Progenitor cell of endocrine pancreas (in vitro differentiated cells): ENCODE data around the gene ALPI. TPM values are rescaled to one million over a fixed set of nuclear protein-coding genes. Genes with fewer than 3 reads are reported as not detected.

ENCODE experiments used
- DNase-seq: peaks from one replicate; pipeline ENCODE4 v3.0.0; 2021; ENCODE audit warnings: low spot score; ENCODE audit not compliant: unreplicated experiment
- H3K27ac Mint-ChIP-seq: 2 replicates; pipeline ENCODE4 v1.8.0; 2021; ENCODE audit warnings: mild to moderate bottlenecking, moderate library complexity, mixed read lengths
- H3K27me3 Mint-ChIP-seq: 2 replicates; pipeline ENCODE4 v1.8.0; 2021; ENCODE audit warnings: mixed read lengths
- H3K36me3 Mint-ChIP-seq: 2 replicates; pipeline ENCODE4 v1.8.0; 2022; ENCODE audit warnings: mixed read lengths; ENCODE audit not compliant: insufficient read depth
- H3K4me1 Mint-ChIP-seq: 2 replicates; pipeline ENCODE4 v1.8.0; 2021; ENCODE audit warnings: low read depth, mixed read lengths
- H3K4me3 Mint-ChIP-seq: 2 replicates; pipeline ENCODE4 v1.8.0; 2021; ENCODE audit warnings: low read depth, mild to moderate bottlenecking, moderate library complexity, mixed read lengths
- H3K9me3 Mint-ChIP-seq: 2 replicates; pipeline ENCODE4 v1.8.0; 2021; ENCODE audit warnings: low read depth, mixed read lengths
- CTCF ChIP-seq: fragments of 200-600 bp; sonication (generic); IDR thresholded peaks from one replicate; pipeline ENCODE4 v1.5.0; 2021; ENCODE audit warnings: antibody characterized with exemption, mild to moderate bottlenecking; ENCODE audit not compliant: unreplicated experiment
- total RNA-seq: library from RNA; stranded (reverse); gene quantifications from 2 replicates; pipeline ENCODE4 v1.2.1, GENCODE V29; 2021

Gene ALPI
- total RNA-seq, 1 donor from 2014 or later: not detected

DNA sequence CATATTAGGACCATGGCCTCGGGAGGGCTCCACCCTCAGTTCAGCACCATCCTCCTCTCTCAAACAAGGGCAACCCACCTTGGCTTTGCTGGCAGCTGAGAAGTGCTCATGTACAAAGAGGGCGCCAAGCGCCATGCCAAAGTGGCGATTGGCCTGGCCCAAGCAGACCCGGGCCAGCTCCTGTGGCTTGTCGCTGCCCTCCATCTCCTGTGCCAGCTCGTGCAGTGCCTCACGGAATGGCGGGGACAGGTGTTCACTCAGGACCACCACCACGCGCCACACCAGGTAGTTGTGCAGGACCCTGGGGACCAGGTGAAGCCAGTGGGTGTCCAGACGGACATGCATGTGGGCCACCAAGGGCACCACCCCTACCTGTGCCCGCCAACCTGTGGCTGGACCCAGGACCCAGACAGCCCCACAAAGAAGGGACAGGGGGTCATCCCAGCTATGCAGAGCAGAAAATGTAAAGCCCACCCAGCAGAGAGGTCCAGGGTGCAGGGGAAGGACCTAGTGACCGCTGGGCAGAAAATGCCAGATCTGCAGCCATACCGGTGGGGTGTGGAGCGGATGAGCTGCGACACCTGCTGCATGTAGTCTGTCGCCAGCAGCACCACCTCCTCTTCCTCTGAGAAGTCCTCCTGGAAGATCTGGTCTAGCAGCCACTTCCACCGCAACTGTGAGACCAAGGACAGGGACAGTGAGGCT, 28.1 kb downstream of the ALPI start:
- TF ChIP-seq CTCF: no peak
- no peaks in the 10 kb centered on the region for H3K4me1 Mint-ChIP-seq
- no peak overlapping the region for H3K27ac Mint-ChIP-seq
- DNase-seq: no peak
- H3K27me3 Mint-ChIP-seq: peaks cover 56% of the 10 kb centered on the region
- H3K36me3 Mint-ChIP-seq: no peaks in the 10 kb centered on the region
- no peak overlapping the region for H3K4me3 Mint-ChIP-seq
- no peaks in the 10 kb centered on the region for H3K9me3 Mint-ChIP-seq

DNA sequence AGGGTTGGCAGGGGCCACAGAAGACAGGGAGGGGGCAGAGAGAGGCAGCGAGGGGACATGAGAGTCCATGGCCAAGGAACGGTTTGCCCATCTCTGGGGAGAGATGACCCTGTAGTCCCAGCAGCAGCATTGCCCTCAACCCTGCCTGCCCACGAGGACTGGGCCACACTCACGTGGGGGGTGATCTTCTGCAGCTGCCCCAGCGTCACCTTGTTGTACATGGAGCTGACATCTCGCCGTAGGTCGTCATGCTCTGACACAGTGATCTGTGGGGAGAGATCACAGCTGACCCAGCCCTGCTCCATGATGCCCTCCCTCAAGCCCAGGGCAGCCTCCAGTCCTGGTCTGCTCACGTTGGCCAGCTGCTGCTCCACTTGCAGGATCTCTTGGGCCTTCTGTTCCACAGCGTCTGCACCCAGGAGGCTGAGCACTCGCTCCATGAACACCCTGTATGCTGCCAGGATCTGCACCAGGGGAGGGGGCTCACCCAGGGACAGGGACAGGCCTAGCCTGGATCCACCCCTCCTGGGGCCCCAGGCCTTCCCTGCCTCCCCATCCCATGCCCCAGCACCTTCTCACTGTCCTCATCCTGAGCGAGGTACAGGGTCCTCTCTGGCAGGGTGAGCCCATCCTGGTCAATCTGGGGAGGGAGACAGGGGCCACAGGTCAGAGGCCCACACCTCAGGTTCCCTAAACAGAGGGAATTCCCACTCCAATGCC, 28.8 kb downstream of the ALPI start:
- no peak for DNase-seq
- Mint-ChIP-seq H3K4me3 (no peak overlapping the region), H3K27ac (no peak overlapping the region), H3K9me3 (no peaks in the 10 kb centered on the region), H3K27me3 (peaks cover 58% of the 10 kb centered on the region), H3K4me1 (no peaks in the 10 kb centered on the region), H3K36me3 (no peaks in the 10 kb centered on the region)
- no peak for TF ChIP-seq CTCF

- H3K27me3 Mint-ChIP-seq: peaks cover 64% of the 10 kb centered on the region
These were observed 29.4 kb downstream of the ALPI start for GRCh38 chr2:232485348-232485756.

GRCh38 chr2:232485757-232486557, 30.0 kb downstream of the ALPI start:
- Mint-ChIP-seq H3K27me3 (peaks cover 65% of the 10 kb centered on the region), H3K36me3 (no peaks in the 10 kb centered on the region), H3K4me3 (no peak overlapping the region), H3K9me3 (no peaks in the 10 kb centered on the region), H3K4me1 (no peaks in the 10 kb centered on the region), H3K27ac (no peak overlapping the region)
- no peak for DNase-seq
- TF ChIP-seq CTCF: no peak

More at GRCh38 chr2:232485348-232485756, 29.4 kb downstream of the ALPI start:
- H3K4me3 Mint-ChIP-seq: no peak overlapping the region
- TF ChIP-seq CTCF: no peak
- H3K36me3 Mint-ChIP-seq: no peaks in the 10 kb centered on the region
- H3K4me1 Mint-ChIP-seq: no peaks in the 10 kb centered on the region
- DNase-seq: no peak
- H3K9me3 Mint-ChIP-seq: no peaks in the 10 kb centered on the region
- H3K27ac Mint-ChIP-seq: peak overlapping the region; percentile 37
